HG03066 (cell line): ENCODE results near the gene PPL.
"Not testable (repeated sequence)": the region's sequence is repeated elsewhere in the genome, so short reads cannot be mapped to it uniquely, and the experiment has no call there.

Source experiments
- ATAC-seq: cut with Tn5 transposase; IDR thresholded peaks from one replicate; pipeline ENCODE4 v1.9.1; 2021; ENCODE audit warnings: low read depth; ENCODE audit not compliant: unreplicated experiment

PPL gene

GRCh38 chr16:4936991-4937781 is at the start of gene PPL:
TSS of gene PPL (minus strand) at chr16:4937148. CDS start at chr16:4937045, 103 bp downstream.
- ATAC-seq = no peak

GRCh38 chr16:4984174-4984990 is 47.4 kb upstream of the PPL start:
- ATAC-seq = no peak

GRCh38 chr16:4982056-4982867 is 45.3 kb upstream of the PPL start:
- no peak for ATAC-seq

GRCh38 chr16:4981473-4981872 is 44.5 kb upstream of the PPL start:
- ATAC-seq = no peak

GRCh38 chr16:4980691-4981090 is 43.7 kb upstream of the PPL start:
- no peak for ATAC-seq

- no peak for ATAC-seq
These were observed 43.0 kb upstream of the PPL start for GRCh38 chr16:4979736-4980660.

GRCh38 chr16:4979164-4979563 is 42.2 kb upstream of the PPL start:
- ATAC-seq = no peak

- ATAC-seq = no peak
These were observed 39.7 kb upstream of the PPL start for GRCh38 chr16:4976611-4977145.

- peak; percentile 83 for ATAC-seq
These were observed 39.1 kb upstream of the PPL start for GRCh38 chr16:4976079-4976478.

- ATAC-seq = no peak
These were observed 36.1 kb upstream of the PPL start for GRCh38 chr16:4972938-4973587.

GRCh38 chr16:4970010-4970409 is 33.1 kb upstream of the PPL start:
- ATAC-seq = no peak

- no peak for ATAC-seq
These were observed 32.0 kb upstream of the PPL start for GRCh38 chr16:4968879-4969483.

GRCh38 chr16:4968278-4968677 is 31.3 kb upstream of the PPL start:
- not testable (repeated sequence) for ATAC-seq

- ATAC-seq = no peak
These were observed 29.9 kb upstream of the PPL start for GRCh38 chr16:4966736-4967453.

- ATAC-seq = not testable (repeated sequence)
These were observed 26.6 kb upstream of the PPL start for GRCh38 chr16:4963527-4963926.

GRCh38 chr16:4962716-4963115 is 25.8 kb upstream of the PPL start:
- ATAC-seq = no peak

GRCh38 chr16:4960579-4960978 is 23.6 kb upstream of the PPL start:
- no peak for ATAC-seq
